DND-41 (cell line): ENCODE measurements around the gene CARD9.

ENCODE experiments used
- EZH2 ChIP-seq: IDR thresholded peaks from 3 replicates; pipeline ENCODE4 v1.6.1; 2012; ENCODE audit warnings: borderline replicate concordance, low read depth, mild to moderate bottlenecking, moderate library complexity, low read length, inconsistent platforms; ENCODE audit not compliant: severe bottlenecking
- TF ChIP-seq, protein P1 (sequence below): IDR thresholded peaks from 2 replicates; pipeline ENCODE4 v1.5.1; 2012; ENCODE audit warnings: borderline replicate concordance, low read length, moderate library complexity, mild to moderate bottlenecking; ENCODE audit not compliant: poor library complexity, severe bottlenecking; ENCODE audit errors: extremely low read depth

- TF ChIP-seq, protein P1, sequence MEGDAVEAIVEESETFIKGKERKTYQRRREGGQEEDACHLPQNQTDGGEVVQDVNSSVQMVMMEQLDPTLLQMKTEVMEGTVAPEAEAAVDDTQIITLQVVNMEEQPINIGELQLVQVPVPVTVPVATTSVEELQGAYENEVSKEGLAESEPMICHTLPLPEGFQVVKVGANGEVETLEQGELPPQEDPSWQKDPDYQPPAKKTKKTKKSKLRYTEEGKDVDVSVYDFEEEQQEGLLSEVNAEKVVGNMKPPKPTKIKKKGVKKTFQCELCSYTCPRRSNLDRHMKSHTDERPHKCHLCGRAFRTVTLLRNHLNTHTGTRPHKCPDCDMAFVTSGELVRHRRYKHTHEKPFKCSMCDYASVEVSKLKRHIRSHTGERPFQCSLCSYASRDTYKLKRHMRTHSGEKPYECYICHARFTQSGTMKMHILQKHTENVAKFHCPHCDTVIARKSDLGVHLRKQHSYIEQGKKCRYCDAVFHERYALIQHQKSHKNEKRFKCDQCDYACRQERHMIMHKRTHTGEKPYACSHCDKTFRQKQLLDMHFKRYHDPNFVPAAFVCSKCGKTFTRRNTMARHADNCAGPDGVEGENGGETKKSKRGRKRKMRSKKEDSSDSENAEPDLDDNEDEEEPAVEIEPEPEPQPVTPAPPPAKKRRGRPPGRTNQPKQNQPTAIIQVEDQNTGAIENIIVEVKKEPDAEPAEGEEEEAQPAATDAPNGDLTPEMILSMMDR = no peak
- TF ChIP-seq EZH2 = no peak
These were observed 43.0 kb upstream of the CARD9 start for GRCh38 chr9:136416427-136416826.
